ENCODE results near the gene PDAP1. TPM values are rescaled to one million over a fixed set of nuclear protein-coding genes. Genes with fewer than 3 reads are reported as not detected.

The PDAP1 gene
- total and polyA plus RNA-seq, 4 donors = 11.6 to 83.6 (median 31.5) TPM

- H3K36me3 ChIP-seq (ENCODE audit: control insufficient read depth in 4 of 4, insufficient read depth in 3 of 4, low read depth in 1 of 4, low read length in 3 of 4) = no peaks in the 10 kb centered on the region
- no peak overlapping the region for H3K9ac ChIP-seq (ENCODE audit: low read depth in 1 of 2, low read length in 2 of 2)
- H3K4me1 ChIP-seq (ENCODE audit: control insufficient read depth in 4 of 4, insufficient read depth in 4 of 4, low read length in 3 of 4) = peaks cover 7 to 23% (median 14%) of the 10 kb centered on the region in 4 donors
- H3K9me3 ChIP-seq (ENCODE audit: control insufficient read depth in 4 of 4, low read length in 3 of 4) = no peaks in the 10 kb centered on the region
- no peak for TF ChIP-seq FOXA2 (IDR thresholded peaks at IDR 0.05)
- TF ChIP-seq NR2F2 (IDR thresholded peaks at IDR 0.05) = peak; percentile 46
- TF ChIP-seq TAF1 (conservative IDR thresholded peaks at IDR 0.05) = no peak
- no peak for TF ChIP-seq REST (IDR thresholded peaks at IDR 0.05)
- peak; percentile 60 for TF ChIP-seq SP1 (IDR thresholded peaks at IDR 0.05)
- no peak for TF ChIP-seq JUND (IDR thresholded peaks at IDR 0.05)
- no peak for TF ChIP-seq GABPA (IDR thresholded peaks at IDR 0.05 in 1 of 2, conservative IDR thresholded peaks at IDR 0.05 in 1 of 2)
- TF ChIP-seq FOXA1 (IDR thresholded peaks at IDR 0.05) = no peak
- TF ChIP-seq YY1 (IDR thresholded peaks at IDR 0.05) = no peak
- TF ChIP-seq EGR1 (IDR thresholded peaks at IDR 0.05; ENCODE audit: low read depth in 2 of 2) = no peak
- no peak for TF ChIP-seq MAX (IDR thresholded peaks at IDR 0.05)
- peak in 1 of 2 donors; percentile 81 for TF ChIP-seq RXRA (IDR thresholded peaks at IDR 0.05)
- no peak for TF ChIP-seq ATF3 (IDR thresholded peaks at IDR 0.05)
- TF ChIP-seq ZBTB33 (IDR thresholded peaks at IDR 0.05) = no peak
- no peak for TF ChIP-seq RAD21 (IDR thresholded peaks at IDR 0.05)
- peak in 1 of 2 donors; percentile 27 for TF ChIP-seq HNF4A (conservative IDR thresholded peaks at IDR 0.05)
- no peak for TF ChIP-seq CTCF (IDR thresholded peaks at IDR 0.05; ENCODE audit: low read depth, low read length, missing input control)
- no peak overlapping the region for H3K4me3 ChIP-seq (ENCODE audit: low read depth in 1 of 3, low read length in 3 of 3)
- WGBS = 45% methylated on average over 21 of the region's 21 CpGs
- DNase-seq (ENCODE audit: low spot score) = no peak
- H3K27me3 ChIP-seq (ENCODE audit: control insufficient read depth in 4 of 4, insufficient read depth in 4 of 4, low read length in 3 of 4) = no peaks in the 10 kb centered on the region
- no peak overlapping the region for H3K27ac ChIP-seq (ENCODE audit: low read depth in 1 of 2, low read length in 2 of 2)
Measured at GRCh38 chr7:99372275-99373090, 35.9 kb downstream of the PDAP1 start.

Data from liver (tissue), 9 donors.